K562 (cell line): Measurements from ENCODE around the gene TARS3. TPM values are rescaled to one million over a fixed set of nuclear protein-coding genes. Genes with fewer than 3 reads are reported as not detected.

ENCODE experiments used
- ATAC-seq: fragments of 200-7000 bp; cut with Tn5 transposase; 3 replicates; pipeline ENCODE4 v1.9.1; 2020; ENCODE audit warnings: moderate library complexity
- BruUV-seq: library from RNA; stranded (reverse); fragments of 400-500 nt; replicated peaks from 2 replicates; lab custom pipeline; 2021; lab: Mats Ljungman, UMichigan
- CTCF ChIA-PET: fragments of 300-600 bp; formaldehyde crosslinking; extraction: SDS; loops from one replicate; lab custom pipeline; 2021; ENCODE audit warnings: low intra/inter-chr PET ratio; lab: Yijun Ruan, JAX
- POLR2A ChIA-PET: fragments of 300-600, 350-650 bp; sonication (Branson Sonifier 250); formaldehyde crosslinking; extraction: SDS; loops from one replicate; lab custom pipeline; 2021; ENCODE audit warnings: antibody characterized with exemption, inconsistent platforms; lab: Yijun Ruan, JAX
- DNase-seq, 4 experiments: peaks; one replicate each; pipeline versions ENCODE4 v3.0.0 to v3.0.0-alpha.2; 2011 to 2018; ENCODE audit warnings: low spot score in 3 of 4, mixed read lengths in 3 of 4; ENCODE audit errors: extremely low read depth in 1 of 4
- FAIRE-seq: peaks from 2 replicates; lab custom pipeline; 2011; peaks lifted over from hg19 to GRCh38; lab: Jason Lieb, UNC
- H2AFZ ChIP-seq: 2 replicates; pipeline ENCODE4 v1.6.0; 2011; ENCODE audit warnings: low read depth, low read length, control low read depth, inconsistent platforms
- H3K27ac ChIP-seq: fragments of 200-600 bp; 3 replicates; pipeline ENCODE4 v1.8.0; 2011; ENCODE audit warnings: low read depth, mild to moderate bottlenecking, control low read depth, inconsistent platforms, low read length, moderate library complexity, mixed read lengths; ENCODE audit errors: extremely low read depth
- H3K27me3 ChIP-seq, 2 experiments: fragments of 300-600 bp in 1 of 2; 2 replicates in 1 of 2; 3 replicates in 1 of 2; pipeline versions ENCODE4 v1.6.0 to v1.8.0; 2011; ENCODE audit warnings: inconsistent platforms in 2 of 2, low read length in 2 of 2, mild to moderate bottlenecking in 1 of 2, mixed read lengths in 1 of 2, moderate library complexity in 1 of 2; ENCODE audit not compliant: control insufficient read depth in 2 of 2, insufficient read depth in 2 of 2
- H3K36me3 ChIP-seq: fragments of 300-600 bp; 3 replicates; pipeline ENCODE4 v1.8.0; 2011; ENCODE audit warnings: mild to moderate bottlenecking, low read length, inconsistent platforms; ENCODE audit not compliant: control insufficient read depth, insufficient read depth
- H3K4me1 ChIP-seq, 2 experiments: fragments of 200-600 bp in 1 of 2; replicated peaks in 1 of 2; 2 replicates in 1 of 2; 3 replicates in 1 of 2; pipeline versions ENCODE4 v1.5.1 to v1.8.0; 2011; ENCODE audit warnings: inconsistent platforms in 2 of 2, low read length in 2 of 2, mild to moderate bottlenecking in 1 of 2, mixed read lengths in 1 of 2, moderate library complexity in 1 of 2; ENCODE audit not compliant: control insufficient read depth in 2 of 2, insufficient read depth in 2 of 2
- H3K4me2 ChIP-seq: 2 replicates; pipeline ENCODE4 v1.6.1; 2011; ENCODE audit warnings: low read length, control low read depth, inconsistent platforms, mixed read lengths; ENCODE audit not compliant: insufficient read depth
- H3K4me3 ChIP-seq: fragments of 200-600 bp; sonication (generic), shearing (Covaris generic); 2 replicates; pipeline ENCODE4 v1.5.1; 2016; ENCODE audit warnings: control low read depth, inconsistent platforms
- H3K79me2 ChIP-seq: fragments of 200-600 bp; 3 replicates; pipeline ENCODE4 v1.8.0; 2011; ENCODE audit warnings: low read length, inconsistent platforms; ENCODE audit not compliant: control insufficient read depth, insufficient read depth
- H3K9ac ChIP-seq, 2 experiments: 2 replicates each; pipeline versions ENCODE4 v1.6.0 to v1.6.1; 2011; ENCODE audit warnings: low read depth in 2 of 2, low read length in 2 of 2, control low read depth in 1 of 2, inconsistent platforms in 1 of 2, mild to moderate bottlenecking in 1 of 2, mixed read lengths in 1 of 2; ENCODE audit not compliant: insufficient read depth in 1 of 2
- H3K9me1 ChIP-seq: one replicate; pipeline ENCODE4 v1.6.0; 2011; ENCODE audit warnings: inconsistent platforms, mild to moderate bottlenecking, low read length, moderate library complexity; ENCODE audit not compliant: control insufficient read depth, insufficient read depth
- H3K9me3 ChIP-seq: replicated peaks from 2 replicates; pipeline ENCODE4 v1.5.1; 2011; ENCODE audit warnings: low read depth, low read length, inconsistent platforms; ENCODE audit not compliant: control insufficient read depth, insufficient read depth
- H4K20me1 ChIP-seq: replicated peaks from 2 replicates; pipeline ENCODE4 v1.6.1; 2011; ENCODE audit warnings: low read length, inconsistent platforms, mixed read lengths; ENCODE audit not compliant: control insufficient read depth, insufficient read depth
- BCL6 ChIP-seq: fragments of 250-450 bp; sonication (Bioruptor Pico); IDR thresholded peaks from 2 replicates; pipeline ENCODE4 v1.4.0; 2020
- BMI1 ChIP-seq: fragments of 150-350 bp; IDR thresholded peaks from 2 replicates; pipeline ENCODE4 v1.6.1; 2014; ENCODE audit warnings: low read length
- CC2D1A ChIP-seq: fragments of 450-650 bp; IDR thresholded peaks from 2 replicates; pipeline ENCODE4 v1.6.1; 2017; ENCODE audit warnings: mild to moderate bottlenecking
- HINFP ChIP-seq: fragments of 450-650 bp; conservative IDR thresholded peaks from 2 replicates; pipeline ENCODE4 v1.6.1; 2016; ENCODE audit warnings: missing genetic modification characterization, low read depth, mild to moderate bottlenecking, control low read depth, missing compliant biosample characterization
- MED1 ChIP-seq: sonication (generic); formaldehyde crosslinking; IDR thresholded peaks from 2 replicates; pipeline ENCODE4 v1.8.1; 2023; ENCODE audit warnings: missing genetic modification reagents, borderline replicate concordance
- MIER1 ChIP-seq: fragments of 450-650 bp; IDR thresholded peaks from 2 replicates; pipeline ENCODE4 v1.6.1; 2016; ENCODE audit warnings: antibody characterized with exemption, mild to moderate bottlenecking, low read depth
- MITF ChIP-seq: IDR thresholded peaks from 2 replicates; pipeline ENCODE4 v1.6.1; 2014; ENCODE audit warnings: antibody characterized with exemption
- TAF9B ChIP-seq: fragments of 450-650 bp; IDR thresholded peaks from 2 replicates; pipeline ENCODE4 v1.6.1; 2018; ENCODE audit warnings: mild to moderate bottlenecking; ENCODE audit not compliant: partially characterized antibody
- TCFL5 ChIP-seq: fragments of 250-450 bp; sonication (Bioruptor Pico); conservative IDR thresholded peaks from 2 replicates; pipeline ENCODE4 v1.6.1; 2021; ENCODE audit warnings: mild to moderate bottlenecking, moderate library complexity, matching md5 sums
- THAP12 ChIP-seq: fragments of 250-450 bp; sonication (Bioruptor Pico); IDR thresholded peaks from 2 replicates; pipeline ENCODE4 v1.9.0; 2021; ENCODE audit warnings: mild to moderate bottlenecking, inconsistent platforms
- TRIM24 ChIP-seq, 2 experiments: fragments of 450-650 bp; IDR thresholded peaks; 2 replicates each; pipeline ENCODE4 v1.6.1; 2016
- ZBTB43 ChIP-seq: sonication (generic); formaldehyde crosslinking; IDR thresholded peaks from 2 replicates; pipeline ENCODE4 v1.8.0; 2023; ENCODE audit warnings: mild to moderate bottlenecking, missing genetic modification reagents
- ZKSCAN8 ChIP-seq: fragments of 200-800 bp; sonication (Bioruptor generic); IDR thresholded peaks from 2 replicates; pipeline ENCODE4 v1.6.1; 2016; ENCODE audit warnings: missing genetic modification characterization, missing compliant biosample characterization
- ZNF511 ChIP-seq: sonication (generic); formaldehyde crosslinking; IDR thresholded peaks from 2 replicates; pipeline ENCODE4 v1.8.0; 2022; ENCODE audit warnings: mild to moderate bottlenecking, missing genetic modification reagents
- ZNF785 ChIP-seq: fragments of 250-450 bp; sonication (Bioruptor Pico); IDR thresholded peaks from 2 replicates; pipeline ENCODE4 v1.4.0; 2020; ENCODE audit warnings: mild to moderate bottlenecking
- WGBS: fragments of 100-300 bp; shearing (Covaris generic); methylation state at CpG from one replicate; pipeline ENCODE4 v1.1.6; 2016; ENCODE audit warnings: low coverage, mixed read lengths; ENCODE audit not compliant: insufficient coverage; ENCODE audit errors: missing lambda C conversion rate; 5-methylcytosine and 5-hydroxymethylcytosine counted together
- in situ Hi-C: fragments of 300-500 bp; cut with MboI; formaldehyde crosslinking; loops from 4 replicates; pipeline ENCODE4 v1.15.0; 2018; ENCODE audit warnings: inconsistent platforms, mixed read lengths
- intact Hi-C: fragments of 100-400 bp; cut with micrococcal nuclease; formaldehyde crosslinking; loops from 2 replicates; pipeline ENCODE4 v1.14.2; 2022
- polyA plus RNA-seq, 8 experiments: library from polyadenylated mRNA; depleted of rRNA in 4 of 8; stranded (reverse) in 5 of 8; unstranded in 3 of 8; fragments of >200 nt; fragmentation: Nextera tagmentation in 2 of 8; fragmentation: Illumina TruSeq in 1 of 8; extraction: Ambion mirVana in 2 of 8; extraction: Trizol in 1 of 8; gene quantifications; 2 replicates each; pipeline versions ENCODE4 v1.2.1 to v1.2.3, GENCODE V29; 2011 to 2014; ENCODE audit warnings: inconsistent platforms in 1 of 8, missing spikeins in 1 of 8
- total RNA-seq, 7 experiments: library from RNA; depleted of rRNA in 6 of 7; stranded (reverse); fragments of >200 nt in 6 of 7; fragmentation: Illumina TruSeq in 2 of 7; extraction: Trizol in 2 of 7; gene quantifications; 2 replicates each; pipeline versions ENCODE4 v1.2.1 to v1.2.3, GENCODE V29; 2011 to 2021; ENCODE audit warnings: low replicate concordance in 1 of 7

Gene TARS3
- total and polyA plus RNA-seq, 9 of the 15 experiments (the other 6 are each of a cell fraction or from before 2014, with no cell fraction given), result 2.1 to 14.7 (median 9.8) TPM

GRCh38 chr15:101621961-101622360 lies 102.3 kb downstream of the TARS3 start (continued):
- no peak for TF ChIP-seq THAP12
- TF ChIP-seq, all 486 proteins: peak for 0

- H3K4me3 ChIP-seq, result no peak overlapping the region
- BruUV-seq, result no TSS peak
- H3K27ac ChIP-seq, result no peak overlapping the region
- in situ Hi-C loops (no loop called here), intact Hi-C loops (no loop called here)
- H3K36me3 ChIP-seq, result no peaks in the 10 kb centered on the region
- no peak overlapping the region for H3K9ac ChIP-seq
- H3K27me3 ChIP-seq, result no peaks in the 10 kb centered on the region; a peak in 1 of 5 replicates
- WGBS, result 67% methylated on average over 10 of the region's 10 CpGs
- ATAC-seq (no peak), FAIRE-seq (no peak), DNase-seq (no peak)
- H3K4me1 ChIP-seq, result peaks cover 5 to 11% of the 10 kb centered on the region in 2 experiments; a peak in 4 of 5 replicates
- no peaks in the 10 kb centered on the region for H3K9me1 ChIP-seq
- no peak overlapping the region for H2AFZ ChIP-seq
- H3K4me2 ChIP-seq, result no peak overlapping the region
- CTCF ChIA-PET, result no interaction called here
- peaks cover 10% of the 10 kb centered on the region for H3K9me3 ChIP-seq
- no peaks in the 10 kb centered on the region for H3K79me2 ChIP-seq
- H4K20me1 ChIP-seq, result no peaks in the 10 kb centered on the region
- POLR2A ChIA-PET, result no interaction called here
- TF ChIP-seq TAF9B, result no peak
- TF ChIP-seq HINFP (tag), result no peak
- no peak for TF ChIP-seq MITF
- no peak for TF ChIP-seq ZBTB43 (CRISPR knock-in tag)
- no peak for TF ChIP-seq CC2D1A
- no peak for TF ChIP-seq TRIM24 (IDR thresholded peaks at IDR 0.05)
- TF ChIP-seq TCFL5 (CRISPR knock-in tag), result no peak
- no peak for TF ChIP-seq BCL6 (CRISPR knock-in tag)
- TF ChIP-seq BMI1, result no peak
- TF ChIP-seq MED1 (CRISPR knock-in tag), result no peak
- no peak for TF ChIP-seq ZNF511 (CRISPR knock-in tag)
- TF ChIP-seq ZKSCAN8, result no peak
- no peak for TF ChIP-seq MIER1
- no peak for TF ChIP-seq ZNF785
These were observed 103.6 kb downstream of the TARS3 start for GRCh38 chr15:101620671-101621070.
